Breast epithelium (tissue), 3 donors: ENCODE data around the gene GAS7.

Experiments used
- POLR2A ChIP-seq: fragments of 450-650 bp; IDR thresholded peaks from one replicate; pipeline ENCODE4 v1.6.1; 2016; ENCODE audit warnings: antibody characterized with exemption, mild to moderate bottlenecking, moderate library complexity
- TF ChIP-seq, protein P1 (sequence below), 3 donors: fragments of 450-650 bp; IDR thresholded peaks; one replicate each; pipeline ENCODE4 v1.5.1; 2016 to 2017; ENCODE audit warnings: antibody characterized with exemption in 3 of 3, mild to moderate bottlenecking in 3 of 3, moderate library complexity in 3 of 3

DNA sequence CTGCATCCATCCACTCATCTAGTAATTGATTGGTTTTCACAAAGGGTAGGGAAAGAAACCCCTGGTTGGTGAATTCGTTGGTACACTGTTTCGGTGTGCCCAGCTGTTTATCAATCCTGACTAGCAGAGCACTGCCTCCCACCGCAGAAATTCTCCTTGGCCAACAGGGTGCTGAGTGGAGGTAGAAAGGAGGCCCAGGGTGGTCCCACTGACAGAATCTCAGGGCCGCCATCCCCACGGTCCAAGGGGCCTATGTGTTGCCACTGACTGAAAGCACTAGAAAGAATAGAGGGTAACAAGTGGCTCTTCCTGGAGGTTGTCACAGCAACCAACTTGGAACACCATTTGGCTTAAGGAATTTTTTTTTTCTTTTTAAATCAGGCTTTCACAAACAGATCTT, 284.9 kb downstream of the GAS7 start:
- TF ChIP-seq, protein P1, sequence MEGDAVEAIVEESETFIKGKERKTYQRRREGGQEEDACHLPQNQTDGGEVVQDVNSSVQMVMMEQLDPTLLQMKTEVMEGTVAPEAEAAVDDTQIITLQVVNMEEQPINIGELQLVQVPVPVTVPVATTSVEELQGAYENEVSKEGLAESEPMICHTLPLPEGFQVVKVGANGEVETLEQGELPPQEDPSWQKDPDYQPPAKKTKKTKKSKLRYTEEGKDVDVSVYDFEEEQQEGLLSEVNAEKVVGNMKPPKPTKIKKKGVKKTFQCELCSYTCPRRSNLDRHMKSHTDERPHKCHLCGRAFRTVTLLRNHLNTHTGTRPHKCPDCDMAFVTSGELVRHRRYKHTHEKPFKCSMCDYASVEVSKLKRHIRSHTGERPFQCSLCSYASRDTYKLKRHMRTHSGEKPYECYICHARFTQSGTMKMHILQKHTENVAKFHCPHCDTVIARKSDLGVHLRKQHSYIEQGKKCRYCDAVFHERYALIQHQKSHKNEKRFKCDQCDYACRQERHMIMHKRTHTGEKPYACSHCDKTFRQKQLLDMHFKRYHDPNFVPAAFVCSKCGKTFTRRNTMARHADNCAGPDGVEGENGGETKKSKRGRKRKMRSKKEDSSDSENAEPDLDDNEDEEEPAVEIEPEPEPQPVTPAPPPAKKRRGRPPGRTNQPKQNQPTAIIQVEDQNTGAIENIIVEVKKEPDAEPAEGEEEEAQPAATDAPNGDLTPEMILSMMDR (IDR thresholded peaks at IDR 0.05) = no peak
- TF ChIP-seq POLR2A = no peak
